ENCODE measurements around the gene ZDHHC6.

DNA sequence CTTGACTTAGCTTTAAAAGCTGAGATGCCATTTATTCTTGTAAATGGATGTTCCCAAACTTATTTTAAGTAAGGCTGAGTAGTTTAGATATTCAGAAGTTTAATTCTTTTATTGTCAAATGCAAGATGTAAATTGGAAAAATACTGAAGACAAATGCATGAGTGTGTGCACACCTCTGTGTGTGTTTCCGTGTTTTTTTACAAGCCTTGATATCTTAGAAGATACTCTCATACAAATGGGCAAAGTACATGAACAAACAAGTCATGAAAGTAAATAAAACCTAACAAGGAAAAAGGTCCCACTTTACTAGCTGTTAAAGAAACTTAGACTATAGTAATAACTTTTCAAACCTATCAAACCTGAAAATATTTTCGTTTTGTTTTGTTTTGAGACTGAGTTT is 43.8 kb downstream of the ZDHHC6 start:
- TF ChIP-seq, protein P1, sequence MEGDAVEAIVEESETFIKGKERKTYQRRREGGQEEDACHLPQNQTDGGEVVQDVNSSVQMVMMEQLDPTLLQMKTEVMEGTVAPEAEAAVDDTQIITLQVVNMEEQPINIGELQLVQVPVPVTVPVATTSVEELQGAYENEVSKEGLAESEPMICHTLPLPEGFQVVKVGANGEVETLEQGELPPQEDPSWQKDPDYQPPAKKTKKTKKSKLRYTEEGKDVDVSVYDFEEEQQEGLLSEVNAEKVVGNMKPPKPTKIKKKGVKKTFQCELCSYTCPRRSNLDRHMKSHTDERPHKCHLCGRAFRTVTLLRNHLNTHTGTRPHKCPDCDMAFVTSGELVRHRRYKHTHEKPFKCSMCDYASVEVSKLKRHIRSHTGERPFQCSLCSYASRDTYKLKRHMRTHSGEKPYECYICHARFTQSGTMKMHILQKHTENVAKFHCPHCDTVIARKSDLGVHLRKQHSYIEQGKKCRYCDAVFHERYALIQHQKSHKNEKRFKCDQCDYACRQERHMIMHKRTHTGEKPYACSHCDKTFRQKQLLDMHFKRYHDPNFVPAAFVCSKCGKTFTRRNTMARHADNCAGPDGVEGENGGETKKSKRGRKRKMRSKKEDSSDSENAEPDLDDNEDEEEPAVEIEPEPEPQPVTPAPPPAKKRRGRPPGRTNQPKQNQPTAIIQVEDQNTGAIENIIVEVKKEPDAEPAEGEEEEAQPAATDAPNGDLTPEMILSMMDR (IDR thresholded peaks at IDR 0.05) = no peak
- TF ChIP-seq POLR2A (IDR thresholded peaks at IDR 0.05) = no peak

Data from testis (tissue), 2 donors.